HepG2 (cell line): Measurements from ENCODE around the gene GPATCH4. TPM values are rescaled to one million over a fixed set of nuclear protein-coding genes. Genes with fewer than 3 reads are reported as not detected.

ENCODE experiments used
- HMG20A ChIP-seq: IDR thresholded peaks from 2 replicates; pipeline ENCODE4 v1.6.1; 2016; ENCODE audit warnings: borderline replicate concordance
- NFRKB ChIP-seq: fragments of 450-650 bp; IDR thresholded peaks from 2 replicates; pipeline ENCODE4 v1.6.1; 2017
- NR0B2 ChIP-seq: sonication (generic); formaldehyde crosslinking; IDR thresholded peaks from 2 replicates; pipeline ENCODE4 v1.4.0; 2020; ENCODE audit warnings: mild to moderate bottlenecking, missing genetic modification reagents
- PRDM10 ChIP-seq: sonication (generic); formaldehyde crosslinking; IDR thresholded peaks from 2 replicates; pipeline ENCODE4 v1.4.0; 2020; ENCODE audit warnings: low read depth, missing genetic modification reagents
- RERE ChIP-seq: IDR thresholded peaks from 2 replicates; pipeline ENCODE4 v1.6.1; 2016; ENCODE audit warnings: low read depth, missing genetic modification reagents, missing compliant biosample characterization
- SIX1 ChIP-seq: sonication (generic); formaldehyde crosslinking; IDR thresholded peaks from 2 replicates; pipeline ENCODE4 v1.4.0; 2020; ENCODE audit warnings: missing genetic modification reagents, borderline replicate concordance
- ZBTB7B ChIP-seq: sonication (generic); formaldehyde crosslinking; IDR thresholded peaks from 2 replicates; pipeline ENCODE4 v1.4.0; 2020; ENCODE audit warnings: missing genetic modification reagents
- ZFP37 ChIP-seq: sonication (generic); formaldehyde crosslinking; IDR thresholded peaks from 2 replicates; pipeline ENCODE4 v1.4.0; 2020; ENCODE audit warnings: missing genetic modification reagents, borderline replicate concordance
- ZKSCAN1 ChIP-seq: fragments of 150-350 bp; IDR thresholded peaks from 2 replicates; pipeline ENCODE4 v1.6.1; 2014; ENCODE audit warnings: low read length
- ZNF10 ChIP-seq: sonication (generic); formaldehyde crosslinking; IDR thresholded peaks from 2 replicates; pipeline ENCODE4 v1.4.0; 2020; ENCODE audit warnings: mild to moderate bottlenecking, low read depth, missing genetic modification reagents, borderline replicate concordance
- ZNF136 ChIP-seq: sonication (generic); formaldehyde crosslinking; IDR thresholded peaks from 2 replicates; pipeline ENCODE4 v1.8.1; 2022; ENCODE audit warnings: low read depth, mild to moderate bottlenecking, moderate library complexity, missing genetic modification reagents
- ZNF235 ChIP-seq: sonication (generic); formaldehyde crosslinking; IDR thresholded peaks from 2 replicates; pipeline ENCODE4 v1.8.1; 2023; ENCODE audit warnings: mild to moderate bottlenecking, missing genetic modification reagents, borderline replicate concordance
- ZNF343 ChIP-seq: sonication (generic); formaldehyde crosslinking; IDR thresholded peaks from 2 replicates; pipeline ENCODE4 v1.4.0; 2020; ENCODE audit warnings: mild to moderate bottlenecking, missing genetic modification reagents
- ZNF616 ChIP-seq: sonication (generic); formaldehyde crosslinking; IDR thresholded peaks from 2 replicates; pipeline ENCODE4 v1.5.0; 2020; ENCODE audit warnings: low read depth, mild to moderate bottlenecking, missing genetic modification reagents
- ZNF75D ChIP-seq: sonication (generic); formaldehyde crosslinking; IDR thresholded peaks from 2 replicates; pipeline ENCODE4 v1.8.1; 2023; ENCODE audit warnings: missing genetic modification reagents, mild to moderate bottlenecking, borderline replicate concordance
- ZNF788 ChIP-seq: sonication (generic); formaldehyde crosslinking; IDR thresholded peaks from 2 replicates; pipeline ENCODE4 v1.5.0; 2020; ENCODE audit warnings: mild to moderate bottlenecking, missing genetic modification reagents, borderline replicate concordance
- polyA plus RNA-seq, 8 experiments: library from polyadenylated mRNA; depleted of rRNA in 3 of 8; stranded (reverse) in 7 of 8; unstranded in 1 of 8; fragments of >200 nt; fragmentation: Illumina TruSeq in 4 of 8; extraction: Trizol in 4 of 8; gene quantifications; 2 replicates each; pipeline versions ENCODE4 v1.2.1 to v1.2.3, GENCODE V29; 2011 to 2016; ENCODE audit warnings: low read depth in 4 of 8, missing spikeins in 1 of 8, mixed read lengths in 1 of 8; ENCODE audit not compliant: insufficient read depth in 1 of 8
- total RNA-seq, 5 experiments: library from RNA; depleted of rRNA; stranded (reverse); fragments of >200 nt; fragmentation: Illumina TruSeq; extraction: Trizol; gene quantifications; 2 replicates each; pipeline ENCODE4 v1.2.3, GENCODE V29; 2016; ENCODE audit warnings: low read depth in 1 of 5
- TF ChIP-seq, protein P1 (sequence below): fragments of 450-650 bp; IDR thresholded peaks from 2 replicates; pipeline ENCODE4 v1.6.1; 2016

GPATCH4 gene
- total and polyA plus RNA-seq, 2 of the 13 experiments (the other 11 are each of a cell fraction or from before 2014, with no cell fraction given), result 19.2 to 37.9 TPM

DNA sequence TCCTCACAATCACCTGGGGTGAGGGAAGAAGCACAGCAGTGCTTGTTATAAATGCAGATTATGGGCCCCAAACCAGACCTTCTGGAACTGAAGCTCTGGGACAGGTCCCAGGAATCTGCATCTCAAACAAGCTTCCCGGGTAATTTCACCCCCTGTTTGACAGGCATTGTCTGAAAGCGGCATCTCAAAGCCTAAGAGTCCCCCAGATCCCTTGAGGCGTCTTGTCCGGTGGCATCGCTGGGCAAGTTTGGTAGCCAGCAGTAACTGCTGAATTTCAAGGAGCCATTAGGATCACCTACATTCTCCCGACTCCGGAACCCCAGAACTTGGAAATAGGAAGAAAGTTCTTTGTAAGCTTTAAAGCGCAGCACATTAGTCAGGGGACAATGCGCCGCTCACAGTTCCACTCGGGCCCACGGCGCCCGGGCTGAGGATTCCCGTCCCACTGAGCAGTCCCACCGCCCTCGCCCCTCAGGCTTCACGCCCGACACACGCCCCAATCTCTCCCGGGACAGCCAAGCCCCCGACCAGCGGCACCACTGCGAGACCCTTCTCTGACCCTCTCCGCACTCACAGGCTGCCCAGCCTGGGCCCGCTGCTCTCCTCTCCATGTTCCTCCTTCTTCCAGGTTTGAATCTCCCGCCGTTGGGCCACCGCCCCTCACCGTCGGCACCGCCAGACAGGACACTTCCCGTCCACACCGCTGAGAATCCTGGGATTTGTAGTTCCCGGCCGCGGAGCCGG lies 29.2 kb downstream of the GPATCH4 start, which contains the start of gene IQGAP3 (continued):
- TF ChIP-seq RERE (CRISPR knock-in tag) (no peak), NFRKB (no peak), HMG20A (CRISPR knock-in tag) (no peak), ZNF343 (no peak), ZNF235 (no peak), ZNF136 (CRISPR knock-in tag) (no peak), ZNF616 (CRISPR knock-in tag) (0 out of 2 replicates have a peak, but pooled peaks have one; percentile 47), PRDM10 (CRISPR knock-in tag) (no peak), ZFP37 (CRISPR knock-in tag) (no peak), ZNF788 (CRISPR knock-in tag) (peak; percentile 64; the same call in 1 of the 2 replicates), ZBTB7B (CRISPR knock-in tag) (no peak), SIX1 (CRISPR knock-in tag) (no peak), NR0B2 (CRISPR knock-in tag) (peak; percentile 73; the same call in 1 of the 2 replicates), ZNF75D (CRISPR knock-in tag) (no peak), ZKSCAN1 (no peak), ZNF10 (CRISPR knock-in tag) (no peak)
- TF ChIP-seq, protein P1, sequence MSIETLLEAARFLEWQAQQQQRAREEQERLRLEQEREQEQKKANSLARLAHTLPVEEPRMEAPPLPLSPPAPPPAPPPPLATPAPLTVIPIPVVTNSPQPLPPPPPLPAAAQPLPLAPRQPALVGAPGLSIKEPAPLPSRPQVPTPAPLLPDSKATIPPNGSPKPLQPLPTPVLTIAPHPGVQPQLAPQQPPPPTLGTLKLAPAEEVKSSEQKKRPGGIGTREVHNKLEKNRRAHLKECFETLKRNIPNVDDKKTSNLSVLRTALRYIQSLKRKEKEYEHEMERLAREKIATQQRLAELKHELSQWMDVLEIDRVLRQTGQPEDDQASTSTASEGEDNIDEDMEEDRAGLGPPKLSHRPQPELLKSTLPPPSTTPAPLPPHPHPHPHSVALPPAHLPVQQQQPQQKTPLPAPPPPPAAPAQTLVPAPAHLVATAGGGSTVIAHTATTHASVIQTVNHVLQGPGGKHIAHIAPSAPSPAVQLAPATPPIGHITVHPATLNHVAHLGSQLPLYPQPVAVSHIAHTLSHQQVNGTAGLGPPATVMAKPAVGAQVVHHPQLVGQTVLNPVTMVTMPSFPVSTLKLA, result peak; percentile 55
